ENCODE results near the gene CASK.

DNA sequence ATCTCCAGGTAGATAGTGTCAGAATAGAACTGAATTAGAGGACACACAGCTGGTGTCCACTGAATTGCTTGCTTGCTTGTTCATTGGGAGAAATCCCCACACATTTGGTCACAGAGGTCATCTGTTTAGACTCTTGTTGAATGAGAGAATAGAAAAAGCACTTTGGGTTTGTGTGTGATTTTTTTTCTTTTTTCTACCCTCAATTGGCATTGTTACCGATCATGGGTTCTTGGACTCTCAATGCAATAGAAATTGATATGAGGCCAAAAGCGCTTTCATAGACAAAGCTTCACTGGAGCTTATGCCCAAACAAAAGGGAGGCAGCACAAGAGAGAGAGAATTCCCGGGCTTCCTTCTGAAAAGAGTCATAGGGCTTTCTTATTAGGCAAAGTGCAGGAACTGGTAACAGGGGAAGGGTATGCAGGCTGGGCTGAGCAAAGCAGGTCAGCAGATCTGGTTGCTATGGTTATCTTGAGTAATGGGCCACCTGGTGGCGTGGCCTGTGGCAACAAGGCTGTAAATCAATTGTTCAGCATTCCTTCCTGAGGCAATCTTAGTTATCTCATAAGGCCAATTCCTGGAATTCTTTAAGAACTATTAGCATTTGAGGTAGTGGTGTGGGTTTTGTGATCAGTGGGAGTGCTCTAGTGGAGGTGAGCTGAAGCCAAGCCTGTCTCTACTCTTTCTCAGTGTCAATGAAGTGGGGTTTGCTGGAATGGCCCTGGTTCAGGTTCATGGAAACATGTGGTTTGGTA lies 204.7 kb downstream of the CASK start:
- TF ChIP-seq POLR2A (IDR thresholded peaks at IDR 0.05; ENCODE audit: low read depth) (no peak), CTCF (IDR thresholded peaks at IDR 0.05) (no peak)
